ENCODE measurements around the gene RNLS.

GRCh38 chr10:88232983-88233543, 350.1 kb downstream of the RNLS start:
- TF ChIP-seq, protein P1, sequence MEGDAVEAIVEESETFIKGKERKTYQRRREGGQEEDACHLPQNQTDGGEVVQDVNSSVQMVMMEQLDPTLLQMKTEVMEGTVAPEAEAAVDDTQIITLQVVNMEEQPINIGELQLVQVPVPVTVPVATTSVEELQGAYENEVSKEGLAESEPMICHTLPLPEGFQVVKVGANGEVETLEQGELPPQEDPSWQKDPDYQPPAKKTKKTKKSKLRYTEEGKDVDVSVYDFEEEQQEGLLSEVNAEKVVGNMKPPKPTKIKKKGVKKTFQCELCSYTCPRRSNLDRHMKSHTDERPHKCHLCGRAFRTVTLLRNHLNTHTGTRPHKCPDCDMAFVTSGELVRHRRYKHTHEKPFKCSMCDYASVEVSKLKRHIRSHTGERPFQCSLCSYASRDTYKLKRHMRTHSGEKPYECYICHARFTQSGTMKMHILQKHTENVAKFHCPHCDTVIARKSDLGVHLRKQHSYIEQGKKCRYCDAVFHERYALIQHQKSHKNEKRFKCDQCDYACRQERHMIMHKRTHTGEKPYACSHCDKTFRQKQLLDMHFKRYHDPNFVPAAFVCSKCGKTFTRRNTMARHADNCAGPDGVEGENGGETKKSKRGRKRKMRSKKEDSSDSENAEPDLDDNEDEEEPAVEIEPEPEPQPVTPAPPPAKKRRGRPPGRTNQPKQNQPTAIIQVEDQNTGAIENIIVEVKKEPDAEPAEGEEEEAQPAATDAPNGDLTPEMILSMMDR (conservative IDR thresholded peaks at IDR 0.05 in 1 of 2, IDR thresholded peaks at IDR 0.05 in 1 of 2; ENCODE audit: extremely low read depth in 1 of 2, insufficient read depth in 1 of 2, low read depth in 1 of 2, low read length in 2 of 2) = no peak
- no peak for TF ChIP-seq EZH2 (IDR thresholded peaks at IDR 0.05; ENCODE audit: borderline replicate concordance, low read length)

Data from mammary epithelial cell (primary cell).